A673 (cell line): Measurements from ENCODE around the gene MARK2.

Experiments
- EZH2 ChIP-seq: fragments of 200-600 bp; sonication (generic); IDR thresholded peaks from 2 replicates; pipeline ENCODE4 v1.6.1; 2017; ENCODE audit warnings: borderline replicate concordance, low read depth, mild to moderate bottlenecking, mixed read lengths, antibody characterized with exemption, low read length; ENCODE audit not compliant: poor library complexity, severe bottlenecking
- TF ChIP-seq, protein P1 (sequence below): fragments of 300-800, 200-600 bp; sonication (generic); conservative IDR thresholded peaks from 2 replicates; pipeline ENCODE4 v1.5.1; 2017; ENCODE audit warnings: low read depth, mild to moderate bottlenecking, antibody characterized with exemption, low read length, moderate library complexity, mixed read lengths

DNA sequence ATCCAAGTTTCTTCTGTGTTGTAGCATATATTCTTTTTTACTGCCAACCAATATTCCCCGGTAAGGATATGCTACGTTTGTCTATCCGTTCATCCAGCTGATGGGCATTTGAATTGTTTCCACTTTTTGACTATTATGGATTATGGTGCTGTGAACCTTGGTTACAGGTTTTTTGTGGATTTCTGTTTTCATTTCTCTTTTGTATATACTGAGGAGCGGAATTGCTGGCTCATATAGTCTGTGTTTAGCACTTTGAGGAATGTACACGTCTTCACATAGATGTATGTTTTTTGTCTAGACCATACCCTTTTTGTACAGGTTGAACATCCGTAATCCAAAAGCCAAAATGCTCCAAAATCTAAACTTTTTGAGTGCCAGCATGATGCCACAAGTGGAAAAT is 54.4 kb downstream of the MARK2 start:
- TF ChIP-seq, protein P1, sequence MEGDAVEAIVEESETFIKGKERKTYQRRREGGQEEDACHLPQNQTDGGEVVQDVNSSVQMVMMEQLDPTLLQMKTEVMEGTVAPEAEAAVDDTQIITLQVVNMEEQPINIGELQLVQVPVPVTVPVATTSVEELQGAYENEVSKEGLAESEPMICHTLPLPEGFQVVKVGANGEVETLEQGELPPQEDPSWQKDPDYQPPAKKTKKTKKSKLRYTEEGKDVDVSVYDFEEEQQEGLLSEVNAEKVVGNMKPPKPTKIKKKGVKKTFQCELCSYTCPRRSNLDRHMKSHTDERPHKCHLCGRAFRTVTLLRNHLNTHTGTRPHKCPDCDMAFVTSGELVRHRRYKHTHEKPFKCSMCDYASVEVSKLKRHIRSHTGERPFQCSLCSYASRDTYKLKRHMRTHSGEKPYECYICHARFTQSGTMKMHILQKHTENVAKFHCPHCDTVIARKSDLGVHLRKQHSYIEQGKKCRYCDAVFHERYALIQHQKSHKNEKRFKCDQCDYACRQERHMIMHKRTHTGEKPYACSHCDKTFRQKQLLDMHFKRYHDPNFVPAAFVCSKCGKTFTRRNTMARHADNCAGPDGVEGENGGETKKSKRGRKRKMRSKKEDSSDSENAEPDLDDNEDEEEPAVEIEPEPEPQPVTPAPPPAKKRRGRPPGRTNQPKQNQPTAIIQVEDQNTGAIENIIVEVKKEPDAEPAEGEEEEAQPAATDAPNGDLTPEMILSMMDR, result no peak
- TF ChIP-seq EZH2, result no peak
